Activated CD8-positive, alpha-beta memory T cell treated with anti-CD3 and anti-CD28 coated beads for 48 hours (primary cell): ENCODE data around the gene MED20.
"Not testable (repeated sequence)": the region's sequence is repeated elsewhere in the genome, so short reads cannot be mapped to it uniquely, and the experiment has no call there.

ENCODE experiments used
- DNase-seq, 3 experiments: peaks; one replicate each; pipeline ENCODE4 v3.0.0-alpha.2; 2020; ENCODE audit warnings: low read depth in 2 of 3, low spot score in 2 of 3

MED20 gene

DNA sequence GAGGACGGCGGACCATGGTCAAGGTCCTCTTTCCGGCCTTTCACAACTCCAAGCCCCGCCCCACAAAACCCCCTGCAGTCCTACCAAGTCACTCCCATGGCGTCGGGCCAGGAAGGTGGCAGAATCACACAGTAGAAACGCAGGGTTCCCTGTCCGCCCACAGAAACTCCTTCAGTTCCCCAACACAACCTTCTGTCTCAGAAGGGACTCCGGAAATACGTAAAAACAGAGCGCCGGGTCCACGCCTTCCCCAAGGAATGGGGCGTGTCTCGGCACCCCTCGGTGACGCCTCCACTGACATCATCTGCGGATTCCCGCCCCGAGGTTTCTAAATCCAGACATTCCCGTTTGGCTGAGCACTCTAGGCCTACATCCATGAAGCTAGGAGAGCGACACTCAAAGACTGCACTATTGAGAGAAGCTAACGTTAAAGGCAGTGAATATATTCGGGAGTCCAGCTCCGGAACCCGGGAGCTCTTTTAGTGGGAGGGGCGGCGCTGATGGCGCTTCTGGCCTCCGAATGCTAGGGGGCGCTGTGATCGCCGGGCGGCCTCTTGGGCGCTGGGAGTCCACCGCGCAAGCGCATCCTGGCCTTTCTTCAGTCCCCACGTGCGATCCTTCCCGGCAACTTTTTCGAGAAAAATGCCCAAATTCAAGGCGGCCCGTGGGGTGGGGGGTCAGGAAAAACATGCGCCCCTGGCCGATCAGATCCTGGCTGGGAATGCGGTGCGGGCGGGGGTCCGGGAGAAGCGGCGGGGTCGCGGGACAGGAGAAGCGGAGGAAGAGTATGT lies at the start of gene MED20, which contains the start of gene BYSL:
Gene MED20 (minus strand): TSS at position 219 of the 791 bp plus-strand sequence. CDS start 121 bp downstream, at position 98.
Gene BYSL (plus strand): TSS at position 579 of the 791 bp plus-strand sequence. CDS start 64 bp downstream, at position 643.
- peak; percentile 89 to 96 (median 96) for DNase-seq

DNA sequence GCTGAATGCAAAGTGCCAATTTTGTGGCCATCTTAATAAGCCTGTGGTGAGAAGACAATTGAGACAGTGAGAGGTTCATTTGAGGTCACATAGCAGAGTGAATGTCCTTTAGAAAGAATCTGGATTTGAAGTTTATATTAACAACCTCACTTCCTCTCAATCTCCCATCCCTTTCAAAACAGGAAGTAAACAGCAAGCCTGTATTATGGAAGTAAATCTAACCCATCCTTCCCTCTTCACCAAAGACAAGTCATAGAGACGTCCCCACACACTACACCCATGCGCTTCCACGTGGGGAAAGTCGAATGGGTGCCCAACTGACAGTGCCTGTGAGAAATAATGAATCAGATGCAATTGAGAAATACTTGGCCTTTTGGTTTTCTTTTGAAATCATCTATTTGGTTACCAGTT lies 49.5 kb upstream of the MED20 start:
- no peak for DNase-seq

- DNase-seq: no peak
Observed at GRCh38 chr6:41967312-41968287, 46.7 kb upstream of the MED20 start.

GRCh38 chr6:41966961-41967311 lies 46.0 kb upstream of the MED20 start:
- DNase-seq: no peak

- no peak for DNase-seq
Observed at GRCh38 chr6:41966214-41966920, 45.4 kb upstream of the MED20 start.

GRCh38 chr6:41965429-41966213 lies 44.7 kb upstream of the MED20 start:
- no peak for DNase-seq

GRCh38 chr6:41964201-41964887 lies 43.4 kb upstream of the MED20 start:
- no peak for DNase-seq

GRCh38 chr6:41963371-41963770 lies 42.4 kb upstream of the MED20 start:
- no peak for DNase-seq

DNA sequence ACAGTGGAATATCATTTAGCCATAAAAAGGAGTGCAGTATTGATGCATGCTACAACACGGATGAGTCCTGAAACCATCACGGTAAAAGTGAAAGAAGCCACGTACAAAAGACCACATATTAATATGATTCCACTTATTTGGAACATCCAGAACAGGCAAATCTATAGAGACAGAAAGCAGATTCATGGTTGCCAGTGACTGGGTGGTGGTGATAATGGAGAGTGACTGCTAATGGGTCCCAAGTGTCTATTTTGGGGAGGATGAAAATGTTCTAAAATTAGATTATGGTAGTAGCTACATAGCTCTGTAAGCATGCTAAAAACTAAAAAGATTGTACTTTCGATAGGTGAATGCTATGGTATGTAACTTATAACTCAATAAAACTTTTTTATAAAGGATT lies 39.1 kb upstream of the MED20 start:
- DNase-seq: no peak

- no peak for DNase-seq
Observed at GRCh38 chr6:41958022-41958856, 37.3 kb upstream of the MED20 start.

GRCh38 chr6:41957117-41957516 lies 36.2 kb upstream of the MED20 start:
- no peak for DNase-seq

DNA sequence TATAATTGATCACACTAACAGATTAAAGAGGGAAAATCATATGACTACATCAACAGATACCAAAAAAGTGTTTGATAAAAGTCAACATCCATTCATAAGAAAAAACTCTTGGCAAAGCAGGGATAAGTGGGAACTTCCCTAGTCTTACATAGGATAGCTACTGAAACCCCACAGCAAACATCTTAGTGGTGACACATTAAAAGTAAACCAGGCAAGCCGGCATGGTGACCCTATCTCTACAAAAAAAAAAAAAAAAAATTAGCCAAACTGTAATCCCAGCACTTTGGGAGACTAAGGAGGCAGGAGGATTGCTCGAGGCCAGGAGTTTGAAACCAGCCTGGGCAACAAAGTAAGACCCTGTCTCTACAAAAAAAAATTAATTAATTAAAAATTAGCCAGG lies 34.5 kb upstream of the MED20 start:
- DNase-seq: no peak

DNA sequence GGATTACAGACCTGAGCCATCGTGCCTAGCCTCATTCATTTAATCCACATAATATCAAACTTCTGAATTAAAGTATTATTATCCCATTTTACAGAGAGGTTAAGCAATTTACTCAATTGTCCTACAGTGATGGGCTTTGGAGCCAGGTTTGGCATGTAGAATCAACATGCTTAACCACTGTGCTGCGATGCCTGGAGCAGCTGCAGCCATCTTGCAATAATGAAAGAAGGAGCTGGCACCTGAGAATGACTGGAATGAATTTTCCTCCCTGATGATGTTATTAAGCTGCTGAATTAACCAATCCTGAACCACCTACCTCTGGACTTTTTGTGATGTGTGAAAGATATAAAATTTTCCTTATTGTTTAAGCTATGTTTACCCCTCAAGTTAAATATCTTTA lies 33.7 kb upstream of the MED20 start:
- no peak for DNase-seq

GRCh38 chr6:41947581-41948220 lies 26.8 kb upstream of the MED20 start:
- no peak for DNase-seq

- no peak for DNase-seq
Observed at GRCh38 chr6:41943456-41943855, 22.5 kb upstream of the MED20 start.

DNA sequence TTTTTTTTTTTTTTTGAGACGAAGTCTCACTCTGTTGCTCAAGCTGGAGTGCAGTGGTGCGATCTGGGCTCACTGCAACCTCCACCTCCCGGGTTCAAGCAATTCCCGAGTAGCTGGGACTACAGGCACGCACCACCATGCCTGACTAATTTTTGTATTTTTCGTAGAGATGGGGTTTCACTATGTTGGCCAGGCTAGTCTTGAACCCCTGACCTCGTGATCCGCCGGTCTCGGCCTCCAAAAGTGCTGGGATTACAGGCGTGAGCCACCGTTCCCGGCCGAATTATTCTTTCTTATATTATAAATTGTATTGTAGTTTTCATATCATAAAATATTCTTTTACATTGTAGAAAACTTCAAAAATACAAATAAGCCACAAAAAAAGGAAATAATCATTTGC lies 21.9 kb upstream of the MED20 start:
- not testable (repeated sequence) for DNase-seq

DNA sequence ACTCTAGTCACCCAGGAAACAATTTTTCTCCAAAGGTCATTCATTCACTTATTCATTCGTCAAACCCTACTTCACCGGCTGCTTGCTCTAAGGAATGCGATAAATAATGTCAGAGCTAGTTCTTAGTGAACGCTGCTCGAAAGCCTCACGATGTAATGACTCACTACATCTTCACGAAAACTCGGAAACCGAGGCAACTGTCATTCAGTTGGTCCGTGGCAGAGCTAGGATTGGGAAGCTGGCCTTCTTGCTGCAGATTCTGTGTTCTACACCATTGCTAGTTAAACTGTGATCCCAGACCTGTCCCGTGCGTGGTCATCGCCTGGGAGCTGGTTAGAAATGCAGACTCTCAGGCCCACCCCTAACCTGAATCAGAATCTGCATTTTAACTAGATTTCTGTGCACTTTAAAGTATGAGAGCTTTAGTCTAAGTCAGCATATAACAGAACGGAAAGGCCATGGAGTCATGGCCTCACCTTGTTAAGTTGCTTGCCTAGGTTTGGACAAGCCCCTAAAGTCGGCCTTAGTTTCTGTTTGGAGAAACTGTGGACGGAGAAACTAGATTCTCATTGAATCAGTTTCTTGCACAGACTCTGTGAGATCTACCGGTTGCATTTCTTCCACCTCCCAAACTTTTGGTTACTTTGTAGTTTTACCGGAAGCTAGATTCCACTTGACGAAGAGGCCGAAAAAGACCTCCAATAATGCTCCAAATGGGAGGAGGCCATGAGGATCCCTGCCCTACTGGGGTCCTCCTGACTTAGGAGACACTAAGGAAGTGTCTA lies 21.3 kb upstream of the MED20 start:
- DNase-seq: no peak
